Epidermal melanocyte (primary cell): Measurements from ENCODE around the gene DYRK3.

ENCODE experiments used
- DNase-seq: peaks from one replicate; pipeline ENCODE4 v3.0.0; 2011; ENCODE audit warnings: low spot score; ENCODE audit not compliant: insufficient read length

The DYRK3 gene

DNA sequence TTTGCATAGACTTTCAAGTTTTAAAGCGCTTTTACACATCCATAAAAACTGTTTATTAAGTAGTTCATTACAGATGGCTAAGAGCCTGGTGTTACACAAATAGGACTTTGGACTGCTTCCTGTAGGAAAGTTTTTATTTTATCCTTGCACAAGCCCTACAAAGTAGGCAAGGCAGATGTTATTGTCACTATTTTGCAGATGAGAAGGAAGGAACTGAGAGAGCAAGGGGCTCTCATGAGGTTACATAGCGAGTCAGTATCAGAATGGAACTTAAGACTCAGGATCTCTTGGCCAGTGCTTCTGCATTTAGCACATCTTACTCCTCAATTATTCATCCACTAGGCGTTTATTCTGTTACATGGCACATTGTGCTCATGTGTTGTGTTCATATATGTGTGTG is 46.8 kb downstream of the DYRK3 start:
- no peak for DNase-seq

- no peak for DNase-seq
These were observed 48.0 kb downstream of the DYRK3 start for GRCh38 chr1:206683313-206683712.

- DNase-seq = no peak
These were observed 48.7 kb downstream of the DYRK3 start for GRCh38 chr1:206684003-206684402.

GRCh38 chr1:206684478-206685333 is 49.4 kb downstream of the DYRK3 start, which contains the start of gene MAPKAPK2:
TSS of gene MAPKAPK2 (plus strand) at chr1:206684905. CDS start at chr1:206685230, 325 bp downstream.
- DNase-seq = peak; percentile 92

GRCh38 chr1:206685334-206685768 is 50.0 kb downstream of the DYRK3 start:
- peak; percentile 42 for DNase-seq

GRCh38 chr1:206685769-206686477 is 50.6 kb downstream of the DYRK3 start:
- peak; percentile 79 for DNase-seq

DNA sequence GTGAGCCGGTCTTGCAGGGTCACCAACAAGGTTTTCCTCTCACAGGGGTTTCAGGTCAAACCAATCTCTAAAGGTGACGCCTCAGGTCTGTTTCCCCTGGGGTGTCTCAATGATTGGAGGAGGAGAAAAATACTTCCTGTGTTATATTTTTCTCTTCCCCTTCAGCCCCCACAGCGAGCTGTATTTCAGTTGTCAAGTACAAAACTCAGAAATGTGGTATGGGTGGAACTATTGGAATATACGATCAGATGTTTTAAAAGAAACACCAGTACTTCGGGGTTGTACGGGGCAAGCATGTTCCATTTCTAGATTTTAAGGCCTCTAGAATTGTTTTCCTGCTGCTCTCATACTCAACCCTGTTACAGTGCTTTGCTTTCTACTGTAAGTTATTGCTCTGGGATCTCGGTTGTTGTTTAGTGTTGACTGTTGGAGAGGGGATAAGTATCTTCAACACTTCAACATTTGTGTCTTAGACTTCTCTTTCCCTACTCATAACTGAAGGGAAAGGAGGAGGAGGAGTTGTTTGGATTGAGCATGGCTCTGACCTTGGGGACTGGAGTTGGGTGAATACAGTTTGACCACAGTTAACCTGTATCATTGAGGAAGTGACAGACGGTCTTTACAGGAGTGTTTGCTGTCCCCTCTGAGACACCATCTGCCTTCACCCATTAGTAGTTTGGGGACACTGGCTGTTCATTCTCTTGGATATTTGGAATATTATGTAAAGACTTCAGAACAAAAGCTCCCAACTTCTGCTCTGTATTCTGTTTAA is 51.3 kb downstream of the DYRK3 start:
- no peak for DNase-seq

DNA sequence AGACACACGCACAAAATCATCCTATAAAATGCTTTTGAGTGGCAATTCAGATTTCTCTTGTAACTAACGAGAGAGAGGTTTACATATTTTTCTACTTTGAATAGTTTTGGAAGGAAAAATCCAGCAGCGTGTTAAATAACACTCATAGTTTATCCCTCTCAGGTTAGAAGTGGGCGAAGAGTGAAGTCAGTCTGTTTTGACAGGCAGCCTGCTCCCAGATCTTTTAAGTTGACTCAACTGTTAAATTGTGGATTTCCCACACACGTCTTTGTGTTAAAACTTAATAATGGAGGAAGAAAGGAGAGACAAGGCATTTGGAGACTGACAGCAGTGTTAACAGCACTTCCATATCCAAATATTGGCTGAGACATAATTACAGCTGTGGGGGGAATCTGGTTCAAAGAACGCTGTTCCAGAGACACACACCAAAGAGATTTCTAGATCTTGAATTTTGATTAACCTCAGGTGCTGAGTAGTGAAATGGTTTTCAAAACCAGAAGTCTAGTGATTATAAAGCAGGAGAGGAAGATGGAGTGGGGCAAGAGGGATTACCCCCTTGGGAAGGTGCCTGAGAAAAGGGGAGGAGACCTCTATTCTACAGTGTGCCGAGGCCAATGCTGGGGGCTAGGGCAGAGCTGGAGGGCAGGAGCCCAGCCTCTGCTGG is 52.0 kb downstream of the DYRK3 start:
- no peak for DNase-seq

- no peak for DNase-seq
These were observed 52.6 kb downstream of the DYRK3 start for GRCh38 chr1:206687915-206688442.

DNA sequence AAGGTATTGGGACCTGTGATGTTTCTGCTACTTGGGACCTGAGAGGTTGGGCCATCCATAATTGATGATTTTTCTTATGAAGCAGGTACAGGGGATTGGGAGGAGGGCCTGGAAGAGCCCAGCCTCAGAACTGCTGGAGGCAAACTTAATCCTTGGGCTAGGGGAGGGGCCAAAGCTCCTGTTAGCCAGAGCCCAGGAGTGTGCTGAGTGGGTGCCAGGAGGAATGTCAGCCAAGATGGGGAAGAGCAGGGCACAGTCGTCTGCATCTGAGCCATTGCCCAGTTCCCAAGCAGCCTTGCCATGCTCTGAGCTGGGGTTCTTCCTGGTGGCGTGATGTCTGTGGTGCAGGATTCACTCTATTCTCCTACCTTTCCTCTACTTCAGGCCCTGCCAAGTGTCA is 55.2 kb downstream of the DYRK3 start:
- DNase-seq = no peak

DNA sequence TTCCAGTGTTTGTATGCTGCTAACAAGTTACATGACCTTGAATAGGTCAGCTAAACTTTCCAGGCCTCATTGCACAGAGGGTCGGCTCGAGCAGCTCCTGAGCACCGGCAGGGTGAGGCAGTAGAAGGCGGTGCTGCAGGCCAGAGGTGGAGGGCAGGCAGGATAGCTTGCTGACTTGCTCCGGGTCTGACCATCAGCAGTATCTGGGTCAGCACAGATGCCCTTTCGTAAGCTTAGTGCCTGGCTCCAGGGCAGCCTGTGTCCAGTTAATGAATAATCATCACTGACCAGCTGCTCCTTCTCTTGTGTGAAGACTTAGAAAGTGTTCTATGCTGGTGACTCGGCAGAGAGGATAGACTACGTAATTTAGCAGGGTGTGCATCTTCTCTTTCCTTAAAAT is 56.3 kb downstream of the DYRK3 start:
- DNase-seq = no peak

- no peak for DNase-seq
These were observed 57.7 kb downstream of the DYRK3 start for GRCh38 chr1:206693029-206693428.

- no peak for DNase-seq
These were observed 58.3 kb downstream of the DYRK3 start for GRCh38 chr1:206693592-206693991.

DNA sequence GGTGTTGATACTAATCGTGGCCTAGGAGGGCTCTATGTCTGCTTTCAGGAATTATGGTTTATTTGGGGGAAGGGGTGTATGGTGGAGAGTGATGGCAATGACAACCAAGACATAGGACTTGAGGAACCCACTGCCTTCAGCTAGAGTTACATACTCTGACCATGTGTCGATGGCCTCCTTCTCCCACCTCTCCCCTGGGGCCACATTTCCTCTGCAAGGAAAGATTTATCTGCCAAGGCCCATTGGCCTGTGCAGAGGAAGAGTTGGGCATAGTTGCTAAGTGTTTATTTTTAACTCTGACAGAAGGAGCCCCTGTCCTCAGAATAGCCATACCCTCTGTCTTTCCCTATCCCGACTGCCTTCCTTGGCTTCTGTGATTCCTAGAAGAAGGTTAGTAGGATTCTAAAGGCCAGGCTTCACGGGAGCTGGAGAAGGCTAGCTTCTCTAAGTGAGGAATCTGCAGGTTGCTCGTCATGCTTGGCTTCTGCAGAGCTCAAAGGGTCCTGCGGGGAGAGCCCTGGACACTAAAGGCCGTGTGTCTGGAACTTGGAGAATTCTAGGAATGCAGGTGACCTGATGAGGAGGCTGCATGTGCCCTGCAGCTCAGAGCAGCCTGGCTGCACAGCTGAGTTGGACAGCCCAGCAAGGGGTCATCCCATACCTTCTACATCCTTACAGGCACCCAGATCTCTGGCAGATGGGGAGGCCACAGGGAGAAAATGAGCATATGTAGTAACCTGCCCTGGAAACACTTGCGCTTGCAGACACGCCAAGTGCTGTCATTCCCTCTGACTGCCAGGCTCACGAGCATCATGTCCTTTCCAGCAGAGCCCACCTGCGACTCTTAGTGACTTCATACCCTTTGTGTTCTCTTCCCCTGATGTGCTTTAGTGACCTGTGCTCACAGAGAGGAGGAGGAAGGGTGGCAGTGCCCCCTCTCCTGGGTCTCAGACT is 59.1 kb downstream of the DYRK3 start:
- DNase-seq = no peak

GRCh38 chr1:206695733-206696132 is 60.4 kb downstream of the DYRK3 start:
- DNase-seq = no peak

DNA sequence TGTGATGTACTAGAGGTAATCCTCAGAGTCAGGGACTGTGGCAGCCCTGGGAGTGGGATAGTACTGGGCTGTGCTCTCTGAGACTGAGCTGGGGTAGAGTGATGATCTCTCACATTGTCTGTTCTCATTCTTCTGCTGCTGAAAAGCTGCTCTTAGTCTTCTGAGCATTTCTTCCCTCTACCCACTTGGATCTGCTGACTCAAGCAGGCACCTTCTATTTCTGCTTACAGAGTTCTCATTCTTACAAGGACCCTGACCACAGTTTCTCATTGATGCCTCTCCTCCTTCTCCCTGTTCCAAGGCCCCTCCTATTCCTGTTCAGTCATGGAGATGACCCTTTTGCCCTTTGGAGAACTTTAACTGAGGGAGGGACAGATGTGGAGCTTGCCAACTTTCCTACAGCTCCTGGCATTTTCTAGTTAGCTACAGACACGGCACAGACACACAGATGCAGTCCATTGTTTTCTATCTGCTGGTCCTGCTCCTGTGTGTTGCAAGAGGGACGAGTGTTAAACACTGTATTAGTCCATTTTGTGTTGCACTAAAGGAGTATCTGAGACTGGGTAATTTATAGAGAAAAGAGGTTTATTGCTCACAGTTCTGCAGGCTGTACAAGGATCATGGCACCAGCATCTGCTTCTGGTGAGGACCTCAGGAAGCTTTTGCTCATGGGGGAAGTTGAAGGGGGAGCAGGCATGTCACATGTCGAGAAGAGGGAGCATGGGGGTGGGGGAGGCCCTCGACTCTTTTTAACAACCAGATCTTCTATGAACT is 61.7 kb downstream of the DYRK3 start:
- no peak for DNase-seq

GRCh38 chr1:206698011-206698410 is 62.7 kb downstream of the DYRK3 start:
- DNase-seq = no peak
